HL-60/S4 (cell line): Measurements from ENCODE around the gene IL17B.

ENCODE experiments used
- in situ Hi-C: fragments of 300-500 bp; cut with MboI; formaldehyde crosslinking; loops from 2 replicates; pipeline ENCODE4 v1.14.3; 2022; ENCODE audit warnings: low sequenced_read_pairs

Gene IL17B

DNA sequence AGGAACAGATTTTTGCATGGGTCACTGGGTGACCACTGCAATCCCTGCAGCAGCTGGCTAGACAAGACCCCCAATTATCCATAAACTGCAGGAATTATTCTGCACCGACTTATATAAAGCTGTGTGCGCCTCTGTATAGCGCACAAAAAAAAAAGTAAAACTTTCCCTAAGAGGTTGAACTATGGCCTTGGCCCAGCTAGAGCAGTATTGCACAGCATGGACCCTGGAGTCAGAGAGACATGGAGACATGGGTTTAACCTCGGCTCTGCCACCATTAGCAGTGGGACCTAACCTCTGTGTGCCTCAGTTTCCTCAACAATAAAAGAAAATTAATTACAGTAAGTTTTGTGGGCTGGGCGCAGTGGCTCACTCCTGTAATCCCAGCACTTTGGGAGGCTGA lies 50.9 kb downstream of the IL17B start:
- in situ Hi-C loops: no loop called here

DNA sequence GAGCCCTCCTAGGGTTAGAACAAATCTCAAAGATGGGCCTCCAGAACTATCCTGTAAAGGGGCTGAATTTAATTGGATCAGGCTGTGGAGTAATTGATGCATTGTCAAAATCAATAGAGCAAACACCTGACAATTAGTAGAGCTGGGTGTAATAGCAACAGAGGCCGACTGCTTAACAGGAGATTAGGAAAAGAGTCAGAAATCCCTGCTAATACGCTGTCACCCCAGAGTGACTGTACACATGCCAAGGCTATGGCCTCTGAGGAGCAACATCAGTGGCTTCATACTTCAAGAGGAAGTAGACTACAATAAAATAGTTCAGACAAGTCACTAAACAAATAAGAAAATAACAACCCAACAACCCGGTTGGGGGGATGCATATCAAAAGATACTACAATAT lies 52.5 kb downstream of the IL17B start:
- in situ Hi-C loops: no loop called here

DNA sequence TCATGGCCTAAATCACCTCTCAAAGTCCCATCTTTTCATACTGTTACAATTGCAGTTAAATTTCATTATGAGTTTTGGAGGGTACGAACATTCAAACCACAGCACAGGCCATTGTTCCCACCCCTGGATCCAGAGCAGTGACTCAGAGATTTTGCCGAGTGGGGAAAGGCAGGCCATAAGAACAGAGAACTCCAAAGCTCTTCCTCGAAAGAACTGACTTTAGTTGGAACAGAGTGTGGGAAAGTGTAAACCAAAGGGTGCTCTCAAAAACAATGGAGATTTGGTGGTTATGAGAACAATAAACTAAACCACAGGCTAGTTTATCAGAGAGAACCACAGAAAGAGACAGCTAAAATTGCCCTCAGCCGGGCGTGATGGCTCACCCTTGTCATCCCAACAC lies 53.2 kb downstream of the IL17B start:
- in situ Hi-C loops: no loop called here

- in situ Hi-C loops: no loop called here
Measured at GRCh38 chr5:149325166-149325735, 53.8 kb downstream of the IL17B start.

DNA sequence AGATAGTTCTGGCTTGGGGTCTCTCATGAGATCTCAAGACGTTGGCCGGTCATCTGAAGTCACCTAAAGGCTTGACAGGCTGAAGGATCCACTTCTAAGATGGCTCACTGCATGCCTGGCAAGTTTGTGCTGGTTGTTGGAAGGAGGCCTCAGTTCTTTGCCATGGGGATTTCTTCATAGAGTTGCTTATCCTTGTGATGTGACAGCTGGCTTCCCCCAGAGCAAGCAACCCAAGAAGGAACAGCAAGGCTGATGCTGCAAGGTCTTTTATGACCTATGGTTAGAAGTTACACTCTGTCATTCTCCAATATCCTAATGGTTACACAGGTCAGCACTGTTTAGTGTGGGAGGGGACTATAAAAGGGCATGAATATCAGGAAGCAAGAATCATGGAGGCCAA lies 54.5 kb downstream of the IL17B start:
- in situ Hi-C loops: loop anchor here (5.0 kb wide), 1 partner anchor 48 kb away; no protein-coding TSS in a partner anchor
